H9 (cell line): ENCODE measurements around the gene TRIO. TPM values are rescaled to one million over a fixed set of nuclear protein-coding genes. Genes with fewer than 3 reads are reported as not detected.

ENCODE experiments used
- DNase-seq: peaks from one replicate; pipeline ENCODE4 v3.0.0-alpha.2; 2017
- H2AFZ ChIP-seq: one replicate; pipeline ENCODE4 v1.6.1; 2013; ENCODE audit warnings: mild to moderate bottlenecking, low read length, control low read depth, moderate library complexity
- H2AK5ac ChIP-seq: 2 replicates; pipeline ENCODE4 v1.6.1; 2013; ENCODE audit warnings: low read length, control low read depth, mixed read lengths; ENCODE audit not compliant: insufficient read length
- H2BK120ac ChIP-seq: one replicate; pipeline ENCODE4 v1.6.1; 2013; ENCODE audit warnings: low read depth, mild to moderate bottlenecking, low read length, control low read depth, inconsistent platforms; ENCODE audit not compliant: poor library complexity, severe bottlenecking
- H2BK12ac ChIP-seq: 2 replicates; pipeline ENCODE4 v1.6.1; 2013; ENCODE audit warnings: low read length, control low read depth, mixed read lengths, low read depth; ENCODE audit not compliant: insufficient read length
- H2BK15ac ChIP-seq: 2 replicates; pipeline ENCODE4 v1.6.1; 2013; ENCODE audit warnings: low read depth, low read length, control low read depth
- H2BK20ac ChIP-seq: one replicate; pipeline ENCODE4 v1.6.1; 2013; ENCODE audit warnings: low read depth, mild to moderate bottlenecking, low read length, control low read depth, inconsistent platforms; ENCODE audit not compliant: poor library complexity, severe bottlenecking
- H2BK5ac ChIP-seq: 2 replicates; pipeline ENCODE4 v1.6.1; 2013; ENCODE audit warnings: low read length, control low read depth, mixed read lengths; ENCODE audit not compliant: insufficient read length
- H3K14ac ChIP-seq: 2 replicates; pipeline ENCODE4 v1.6.1; 2013; ENCODE audit warnings: low read length, control low read depth; ENCODE audit not compliant: insufficient read depth
- H3K18ac ChIP-seq: 2 replicates; pipeline ENCODE4 v1.6.1; 2013; ENCODE audit warnings: low read depth, mild to moderate bottlenecking, mixed read lengths, low read length, control low read depth; ENCODE audit not compliant: insufficient read length
- H3K23ac ChIP-seq: 2 replicates; pipeline ENCODE4 v1.6.1; 2013; ENCODE audit warnings: low read length, control low read depth, mixed read lengths, low read depth; ENCODE audit not compliant: insufficient read length
- H3K23me2 ChIP-seq: 2 replicates; pipeline ENCODE4 v1.6.1; 2013; ENCODE audit warnings: low read depth, mild to moderate bottlenecking, mixed read lengths, low read length, control low read depth; ENCODE audit not compliant: insufficient read length, poor library complexity, severe bottlenecking
- H3K27ac ChIP-seq: 2 replicates; pipeline ENCODE4 v1.5.1; 2013; ENCODE audit warnings: low read length, control low read depth, mixed read lengths, low read depth; ENCODE audit not compliant: insufficient read length
- H3K27me3 ChIP-seq: 2 replicates; pipeline ENCODE4 v1.6.1; 2013; ENCODE audit warnings: low read length, control low read depth, inconsistent platforms; ENCODE audit not compliant: insufficient read depth
- H3K4ac ChIP-seq: 2 replicates; pipeline ENCODE4 v1.6.1; 2013; ENCODE audit warnings: low read depth, mild to moderate bottlenecking, control low read depth, inconsistent platforms, low read length, moderate library complexity
- H3K4me1 ChIP-seq: 2 replicates; pipeline ENCODE4 v1.6.1; 2013; ENCODE audit warnings: low read length, control low read depth, inconsistent platforms; ENCODE audit not compliant: insufficient read depth
- H3K4me2 ChIP-seq: 2 replicates; pipeline ENCODE4 v1.6.1; 2013; ENCODE audit warnings: low read length, control low read depth, mixed read lengths; ENCODE audit not compliant: insufficient read length, insufficient read depth
- H3K56ac ChIP-seq: 2 replicates; pipeline ENCODE4 v1.6.1; 2013; ENCODE audit warnings: low read depth, mild to moderate bottlenecking, mixed read lengths, low read length, control low read depth; ENCODE audit not compliant: insufficient read length
- H3K79me1 ChIP-seq: 2 replicates; pipeline ENCODE4 v1.6.1; 2013; ENCODE audit warnings: low read depth, mild to moderate bottlenecking, moderate library complexity, low read length, control low read depth, inconsistent platforms; ENCODE audit not compliant: insufficient read depth, poor library complexity, severe bottlenecking
- H3K79me2 ChIP-seq: 2 replicates; pipeline ENCODE4 v1.6.1; 2013; ENCODE audit warnings: low read length, control low read depth, inconsistent platforms; ENCODE audit not compliant: insufficient read depth
- H3K9ac ChIP-seq: 2 replicates; pipeline ENCODE4 v1.6.1; 2013; ENCODE audit warnings: low read length, control low read depth, mixed read lengths; ENCODE audit not compliant: insufficient read length; ENCODE audit errors: extremely low read depth
- H3K9me3 ChIP-seq: one replicate; pipeline ENCODE4 v1.6.1; 2013; ENCODE audit warnings: low read depth, low read length, inconsistent platforms; ENCODE audit not compliant: control insufficient read depth
- H3T11ph ChIP-seq: one replicate; pipeline ENCODE4 v1.6.1; 2013; ENCODE audit warnings: mild to moderate bottlenecking, low read length, control low read depth, inconsistent platforms
- H4K20me1 ChIP-seq: one replicate; pipeline ENCODE4 v1.6.1; 2013; ENCODE audit not compliant: control insufficient read depth, insufficient read length, insufficient read depth
- H4K5ac ChIP-seq: 2 replicates; pipeline ENCODE4 v1.6.1; 2013; ENCODE audit warnings: low read depth, mild to moderate bottlenecking, mixed read lengths, low read length, control low read depth; ENCODE audit not compliant: insufficient read length
- H4K8ac ChIP-seq: replicated peaks from 2 replicates; pipeline ENCODE4 v1.6.1; 2013; ENCODE audit warnings: low read length, control low read depth, mixed read lengths, low read depth; ENCODE audit not compliant: insufficient read length
- H4K91ac ChIP-seq: 2 replicates; pipeline ENCODE4 v1.6.1; 2013; ENCODE audit warnings: low read depth, mild to moderate bottlenecking, moderate library complexity, mixed read lengths, low read length, control low read depth; ENCODE audit not compliant: insufficient read length
- H3K27ac Mint-ChIP-seq, 3 experiments: 2 replicates in 2 of 3; 3 replicates in 1 of 3; pipeline ENCODE4 v1.8.0; 2020 to 2021; ENCODE audit warnings: mixed read lengths in 3 of 3, mild to moderate bottlenecking in 1 of 3, moderate library complexity in 1 of 3
- H3K27me3 Mint-ChIP-seq: 2 replicates; pipeline ENCODE4 v1.8.0; 2021; ENCODE audit warnings: low read depth, mild to moderate bottlenecking, moderate library complexity, mixed read lengths
- H3K36me3 Mint-ChIP-seq, 3 experiments: 2 replicates in 2 of 3; 3 replicates in 1 of 3; pipeline ENCODE4 v1.8.0; 2020 to 2021; ENCODE audit warnings: low read depth in 3 of 3, mixed read lengths in 3 of 3; ENCODE audit not compliant: insufficient read depth in 1 of 3
- H3K4me1 Mint-ChIP-seq, 2 experiments: 2 replicates each; pipeline ENCODE4 v1.8.0; 2020; ENCODE audit warnings: mixed read lengths in 2 of 2
- H3K4me3 Mint-ChIP-seq, 2 experiments: 2 replicates in 1 of 2; 3 replicates in 1 of 2; pipeline ENCODE4 v1.8.0; 2020 to 2021; ENCODE audit warnings: mild to moderate bottlenecking in 2 of 2, mixed read lengths in 2 of 2, moderate library complexity in 1 of 2
- H3K9me3 Mint-ChIP-seq, 2 experiments: 2 replicates in 1 of 2; 3 replicates in 1 of 2; pipeline ENCODE4 v1.8.0; 2020; ENCODE audit warnings: mild to moderate bottlenecking in 2 of 2, mixed read lengths in 2 of 2, moderate library complexity in 1 of 2
- CTCF ChIP-seq: fragments of 200-600 bp; sonication (generic); conservative IDR thresholded peaks from 3 replicates; pipeline ENCODE4 v1.8.0; 2021; ENCODE audit warnings: antibody characterized with exemption, mild to moderate bottlenecking
- WGBS: extraction: QIAGEN DNeasy Blood & Tissue Kit; methylation state at CpG from one replicate; pipeline ENCODE4 v1.1.7; 2013; ENCODE audit warnings: missing lambda C conversion rate, low lambda C conversion rate, mixed read lengths; ENCODE audit not compliant: insufficient read length; ENCODE audit errors: extremely low coverage; 5-methylcytosine and 5-hydroxymethylcytosine counted together
- total RNA-seq: library from RNA; stranded (reverse); gene quantifications from 2 replicates; pipeline ENCODE4 v1.2.1, GENCODE V29; 2021

Gene TRIO
- total RNA-seq, 1 experiment from 2014 or later, result 87.8 TPM

- Histone ChIP-seq H3K9ac (no peak overlapping the region), H3K9me3 (no peaks in the 10 kb centered on the region), H2AFZ (no peak overlapping the region), H2BK20ac (no peak overlapping the region), H3K23ac (no peak overlapping the region), H3K27ac (no peak overlapping the region), H2BK5ac (no peak overlapping the region), H4K20me1 (no peaks in the 10 kb centered on the region), H4K91ac (no peak overlapping the region), H3K18ac (no peak overlapping the region), H3T11ph (no peak overlapping the region), H4K5ac (no peak overlapping the region), H4K8ac (no peak overlapping the region), H3K79me2 (peaks cover 11% of the 10 kb centered on the region; the same call in 1 of the 2 replicates), H3K4me2 (no peak overlapping the region), H3K27me3 (no peaks in the 10 kb centered on the region), H3K79me1 (peaks cover 3% of the 10 kb centered on the region), H2BK12ac (no peak overlapping the region), H3K4me1 (peaks cover 22% of the 10 kb centered on the region), H3K23me2 (no peaks in the 10 kb centered on the region), H2BK120ac (no peak overlapping the region), H3K4ac (no peak overlapping the region), H3K14ac (no peak overlapping the region), H2AK5ac (no peak overlapping the region), H2BK15ac (no peak overlapping the region), H3K56ac (no peak overlapping the region)
- no peaks in the 10 kb centered on the region for H3K27me3 Mint-ChIP-seq
- peaks cover 9 to 12% (median 12%) of the 10 kb centered on the region in 3 experiments; a peak in 6 of 7 replicates for H3K36me3 Mint-ChIP-seq
- no peak for DNase-seq
- peak overlapping the region in 2 of 3 experiments; percentile 25 to 65; a peak in 2 of 7 replicates for H3K27ac Mint-ChIP-seq
- TF ChIP-seq CTCF, result no peak
- WGBS, result no CpG with 5 or more reads among the region's 5 CpGs
- H3K9me3 Mint-ChIP-seq, result peaks cover 6 to 11% of the 10 kb centered on the region in 2 experiments; a peak in 4 of 5 replicates
- peaks cover 66 to 70% of the 10 kb centered on the region in 2 experiments for H3K4me1 Mint-ChIP-seq
- peak overlapping the region in 1 of 2 experiments; percentile 19; a peak in 1 of 5 replicates for H3K4me3 Mint-ChIP-seq
Measured at GRCh38 chr5:14256026-14256690, 113.0 kb downstream of the TRIO start.
